ENCODE measurements around the gene TMEM232. TPM values are rescaled to one million over a fixed set of nuclear protein-coding genes. Genes with fewer than 3 reads are reported as not detected.

The TMEM232 gene
- total RNA-seq, 1 donor from 2014 or later = 0.86 TPM

DNA sequence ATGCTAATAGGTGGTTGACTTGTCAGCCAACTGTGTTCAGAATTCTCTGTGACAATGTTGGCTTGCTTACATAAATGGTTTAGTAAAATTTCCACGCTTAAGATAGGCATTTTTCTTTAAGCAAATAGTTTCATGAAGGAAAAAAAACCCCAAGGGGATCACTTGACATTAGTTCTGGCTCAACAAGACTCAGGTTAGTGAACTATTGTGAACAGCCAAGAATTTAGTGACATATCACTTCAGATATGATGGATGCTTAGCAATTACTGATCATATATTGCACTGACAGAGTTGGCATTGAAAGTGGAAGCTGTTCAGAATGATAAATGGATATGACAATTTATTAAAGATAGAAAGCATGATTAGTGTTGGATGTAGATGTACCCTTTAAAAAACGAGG lies 218.5 kb downstream of the TMEM232 start:
- DNase-seq (ENCODE audit: low read depth) = no peak

DNA sequence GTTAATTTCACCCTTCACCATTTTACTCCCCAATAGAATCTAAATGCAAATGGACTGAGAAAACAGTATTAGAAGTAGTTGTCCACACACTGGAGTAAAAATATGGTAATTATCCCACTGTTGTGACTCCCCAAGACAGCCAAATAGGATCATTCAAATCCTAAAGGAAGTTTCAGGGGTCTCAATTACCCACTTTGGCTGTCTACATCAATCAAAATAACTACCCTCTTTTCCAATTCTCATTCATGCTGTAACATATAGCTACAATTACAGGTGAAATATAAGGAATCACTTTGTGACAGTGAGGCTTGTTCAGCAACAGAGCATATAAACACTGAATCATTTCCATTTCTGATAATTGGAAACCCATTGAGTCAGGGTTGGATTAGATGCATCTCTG lies 220.1 kb downstream of the TMEM232 start:
- TF ChIP-seq, protein P1, sequence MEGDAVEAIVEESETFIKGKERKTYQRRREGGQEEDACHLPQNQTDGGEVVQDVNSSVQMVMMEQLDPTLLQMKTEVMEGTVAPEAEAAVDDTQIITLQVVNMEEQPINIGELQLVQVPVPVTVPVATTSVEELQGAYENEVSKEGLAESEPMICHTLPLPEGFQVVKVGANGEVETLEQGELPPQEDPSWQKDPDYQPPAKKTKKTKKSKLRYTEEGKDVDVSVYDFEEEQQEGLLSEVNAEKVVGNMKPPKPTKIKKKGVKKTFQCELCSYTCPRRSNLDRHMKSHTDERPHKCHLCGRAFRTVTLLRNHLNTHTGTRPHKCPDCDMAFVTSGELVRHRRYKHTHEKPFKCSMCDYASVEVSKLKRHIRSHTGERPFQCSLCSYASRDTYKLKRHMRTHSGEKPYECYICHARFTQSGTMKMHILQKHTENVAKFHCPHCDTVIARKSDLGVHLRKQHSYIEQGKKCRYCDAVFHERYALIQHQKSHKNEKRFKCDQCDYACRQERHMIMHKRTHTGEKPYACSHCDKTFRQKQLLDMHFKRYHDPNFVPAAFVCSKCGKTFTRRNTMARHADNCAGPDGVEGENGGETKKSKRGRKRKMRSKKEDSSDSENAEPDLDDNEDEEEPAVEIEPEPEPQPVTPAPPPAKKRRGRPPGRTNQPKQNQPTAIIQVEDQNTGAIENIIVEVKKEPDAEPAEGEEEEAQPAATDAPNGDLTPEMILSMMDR (conservative IDR thresholded peaks at IDR 0.05; ENCODE audit: low read depth, low read length) = no peak
- no peak overlapping the region for H3K4me3 ChIP-seq (ENCODE audit: low read depth, low read length)
- DNase-seq (ENCODE audit: low read depth) = no peak

More for the DNA sequence above, 218.5 kb downstream of the TMEM232 start:
- H3K4me3 ChIP-seq (ENCODE audit: low read depth, low read length) = no peak overlapping the region
- TF ChIP-seq, protein P1 (conservative IDR thresholded peaks at IDR 0.05; ENCODE audit: low read depth, low read length) = no peak

DNA sequence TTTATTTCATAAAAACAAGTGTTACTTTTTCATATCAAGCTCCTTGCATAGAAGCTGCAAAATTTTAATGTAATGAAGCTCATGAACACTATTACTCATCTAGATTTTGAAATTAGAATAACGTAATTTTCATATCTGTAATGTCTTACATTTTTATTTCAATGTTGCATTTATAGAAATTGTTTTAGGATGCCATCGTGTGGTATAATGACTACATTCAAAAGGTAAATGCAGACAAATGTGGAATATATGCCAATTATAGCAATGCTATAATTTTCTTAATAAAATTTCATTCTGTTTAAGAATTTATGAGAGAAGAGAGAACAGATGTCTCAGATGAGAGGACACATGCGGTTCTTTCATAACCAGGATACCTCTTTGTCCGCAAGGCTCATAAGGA lies 230.2 kb downstream of the TMEM232 start:
- DNase-seq (ENCODE audit: low read depth) = no peak
- H3K4me3 ChIP-seq (ENCODE audit: low read depth, low read length) = no peak overlapping the region
- TF ChIP-seq, protein P1 (conservative IDR thresholded peaks at IDR 0.05; ENCODE audit: low read depth, low read length) = no peak

DNA sequence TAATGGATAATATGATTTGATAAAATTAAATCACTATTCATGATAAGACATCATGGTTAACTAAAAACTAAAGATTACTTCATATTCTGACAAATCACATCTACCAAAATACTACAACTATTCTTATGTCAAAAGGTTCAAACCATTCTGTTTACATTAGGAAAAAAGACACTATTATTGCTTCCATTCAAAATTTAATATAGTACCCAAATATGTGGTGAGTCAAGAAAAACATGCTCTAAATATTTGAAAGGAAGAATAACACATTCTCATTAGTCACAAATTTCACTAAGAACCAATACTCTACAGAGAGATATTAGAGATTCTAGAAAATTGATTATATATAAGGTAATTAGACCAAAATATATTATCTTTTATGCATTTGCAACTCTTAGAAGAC lies 234.0 kb downstream of the TMEM232 start:
- no peak overlapping the region for H3K4me3 ChIP-seq (ENCODE audit: low read depth, low read length)
- TF ChIP-seq, protein P1 (conservative IDR thresholded peaks at IDR 0.05; ENCODE audit: low read depth, low read length) = no peak
- DNase-seq (ENCODE audit: low read depth) = no peak

DNA sequence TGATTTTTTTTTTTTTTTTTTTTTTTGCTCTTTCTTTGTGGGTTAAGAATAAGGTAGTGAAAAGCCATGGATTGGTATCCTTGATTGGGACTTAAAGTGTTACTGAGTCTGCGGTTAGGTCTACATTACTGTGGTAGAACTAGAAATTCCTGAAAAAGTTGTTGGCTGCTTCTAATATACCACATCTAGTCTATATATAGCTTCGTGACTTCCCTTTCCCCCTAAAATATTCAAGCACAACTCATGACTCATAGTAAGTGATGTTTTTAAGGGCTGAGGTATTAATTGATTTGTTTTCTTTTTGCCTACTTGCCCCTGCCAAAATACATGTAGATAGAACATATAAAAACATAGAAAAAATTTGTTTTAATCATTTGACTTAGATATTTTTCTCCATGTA lies 247.6 kb downstream of the TMEM232 start:
- TF ChIP-seq, protein P1 (conservative IDR thresholded peaks at IDR 0.05; ENCODE audit: low read depth, low read length) = no peak
- peak; percentile 22 for DNase-seq (ENCODE audit: low read depth)
- no peak overlapping the region for H3K4me3 ChIP-seq (ENCODE audit: low read depth, low read length)

DNA sequence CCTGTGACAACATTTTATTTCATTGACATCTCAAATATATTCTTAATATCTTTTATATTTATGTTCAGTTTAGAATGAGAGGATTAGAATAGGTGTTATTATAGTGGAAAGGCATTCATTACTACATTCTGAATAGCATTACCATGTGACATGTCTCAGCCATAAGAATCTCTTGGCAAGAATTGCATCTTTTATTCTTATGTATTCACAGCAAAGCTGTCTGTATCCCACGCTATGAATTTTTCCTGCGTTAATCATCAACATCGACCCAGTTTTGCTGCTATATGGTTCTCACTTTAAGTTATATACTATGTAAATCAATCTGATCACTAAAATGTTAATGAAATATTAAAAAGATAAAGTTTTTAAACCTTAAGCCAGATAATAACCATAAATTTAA lies 248.6 kb downstream of the TMEM232 start:
- H3K4me3 ChIP-seq (ENCODE audit: low read depth, low read length) = no peak overlapping the region
- TF ChIP-seq, protein P1 (conservative IDR thresholded peaks at IDR 0.05; ENCODE audit: low read depth, low read length) = no peak
- no peak for DNase-seq (ENCODE audit: low read depth)

DNA sequence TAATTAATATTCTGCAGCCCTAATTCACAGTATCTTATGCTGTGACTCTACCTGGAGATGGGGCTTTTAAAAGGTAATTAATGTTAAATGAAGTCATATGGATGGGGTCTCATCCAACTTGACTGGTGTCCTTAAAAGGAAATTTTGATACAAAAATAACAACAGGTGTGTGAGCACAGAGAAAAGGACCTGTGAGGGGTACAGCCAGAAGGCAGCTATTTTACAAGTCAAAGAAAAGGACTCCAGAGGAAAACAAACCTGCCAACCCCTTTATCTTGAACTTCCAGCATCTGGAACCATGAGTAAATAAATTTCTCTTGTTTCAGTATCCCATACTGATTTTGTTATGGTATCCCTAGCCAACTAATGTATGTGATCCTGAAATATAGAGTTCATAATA lies 250.3 kb downstream of the TMEM232 start:
- no peak overlapping the region for H3K4me3 ChIP-seq (ENCODE audit: low read depth, low read length)
- TF ChIP-seq, protein P1 (conservative IDR thresholded peaks at IDR 0.05; ENCODE audit: low read depth, low read length) = no peak
- DNase-seq (ENCODE audit: low read depth) = no peak

Data from epithelial cell of proximal tubule (primary cell).